ENCODE data around the gene CRTAP.
A peak's percentile ranks its signal among the peaks of the same experiment; 100 is the strongest.
"Not testable (repeated sequence)": the region's sequence is repeated elsewhere in the genome, so short reads cannot be mapped to it uniquely, and the experiment has no call there.

Gene CRTAP

DNA sequence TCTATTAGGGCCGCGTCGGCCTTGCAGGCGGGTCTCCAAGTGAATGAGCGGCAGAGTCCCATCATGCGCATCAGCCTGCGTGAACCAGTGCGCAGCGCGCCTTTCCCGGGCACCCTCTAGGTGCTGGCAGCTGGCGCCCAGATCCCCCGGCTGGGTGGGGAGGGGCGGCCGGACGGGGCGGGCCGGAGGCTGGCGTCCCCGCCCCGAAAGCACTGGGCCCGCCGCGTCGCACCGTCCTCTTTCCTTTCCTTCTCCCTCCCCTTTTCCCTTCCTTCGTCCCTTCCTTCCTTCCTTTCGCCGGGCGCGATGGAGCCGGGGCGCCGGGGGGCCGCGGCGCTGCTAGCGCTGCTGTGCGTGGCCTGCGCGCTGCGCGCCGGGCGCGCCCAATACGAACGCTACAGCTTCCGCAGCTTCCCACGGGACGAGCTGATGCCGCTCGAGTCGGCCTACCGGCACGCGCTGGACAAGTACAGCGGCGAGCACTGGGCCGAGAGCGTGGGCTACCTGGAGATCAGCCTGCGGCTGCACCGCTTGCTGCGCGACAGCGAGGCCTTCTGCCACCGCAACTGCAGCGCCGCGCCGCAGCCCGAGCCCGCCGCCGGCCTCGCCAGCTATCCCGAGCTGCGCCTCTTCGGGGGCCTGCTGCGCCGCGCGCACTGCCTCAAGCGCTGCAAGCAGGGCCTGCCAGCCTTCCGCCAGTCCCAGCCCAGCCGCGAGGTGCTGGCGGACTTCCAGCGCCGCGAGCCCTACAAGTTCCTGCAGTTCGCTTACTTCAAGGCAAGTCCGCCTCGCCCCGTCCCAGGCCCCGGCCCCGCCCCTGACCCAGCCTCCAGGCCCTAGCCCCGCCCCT lies at the start of gene CRTAP:
Gene CRTAP, plus strand, starts transcription at position 243 of the 850 bp plus-strand sequence. Its CDS starts 64 bp downstream, at position 307.
- peak; percentile 86 for DNase-seq

DNA sequence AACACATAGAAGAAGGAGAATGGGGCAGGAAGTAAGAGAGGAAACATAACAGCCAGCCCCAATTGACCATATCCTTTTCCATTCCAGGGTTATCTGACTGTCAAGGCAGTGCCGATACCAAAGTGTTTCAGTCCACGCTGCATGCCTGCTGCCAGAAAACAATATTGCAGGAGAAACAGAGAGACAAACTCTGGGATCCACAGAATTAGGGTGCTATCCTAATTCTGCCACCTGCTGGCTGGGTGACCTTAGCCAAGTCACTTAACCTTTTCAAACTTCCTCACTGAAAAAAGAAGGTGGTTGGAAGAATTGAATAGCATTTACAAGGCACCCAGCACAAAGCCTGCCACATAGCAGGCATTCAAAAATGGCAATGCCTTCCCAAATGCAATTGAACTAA lies 48.9 kb upstream of the CRTAP start:
- no peak for DNase-seq

DNA sequence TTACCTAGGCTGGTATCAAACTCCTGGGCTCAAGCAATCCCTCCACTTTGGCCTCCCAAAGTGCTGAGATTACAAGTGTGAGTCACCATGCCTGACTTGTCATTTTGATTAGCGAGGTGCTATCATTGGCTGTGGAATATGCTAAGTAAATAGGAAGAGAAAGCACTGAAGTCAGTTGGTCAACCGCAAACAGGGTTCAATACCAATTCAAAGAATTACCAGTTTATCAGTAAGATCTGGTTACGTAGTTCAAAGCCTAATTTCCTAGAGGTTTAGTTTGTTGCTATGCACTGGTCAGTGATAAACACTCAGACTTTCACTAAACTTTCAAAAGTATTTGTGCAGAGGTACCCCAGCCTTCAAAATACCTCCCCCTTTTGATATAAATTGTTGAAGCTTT lies 46.3 kb upstream of the CRTAP start:
- DNase-seq, result no peak

DNA sequence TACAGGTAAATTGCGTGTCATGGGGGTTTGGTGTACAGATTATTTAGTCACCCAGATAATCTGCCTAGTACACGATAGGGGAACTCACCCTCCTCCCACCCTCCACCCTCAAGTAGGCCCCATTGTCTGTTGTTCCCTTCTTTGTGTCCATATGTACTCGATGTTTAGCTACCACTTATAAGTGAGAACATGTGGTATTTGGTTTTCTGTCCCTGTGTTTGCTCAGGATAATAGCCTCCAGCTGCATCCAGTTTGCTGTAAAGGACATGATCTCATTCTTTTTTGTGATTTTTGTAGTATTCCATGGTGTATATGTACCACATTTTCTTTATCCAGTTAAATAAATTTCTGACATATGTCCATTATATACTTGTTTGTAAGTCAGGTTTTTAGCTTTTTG lies 44.0 kb upstream of the CRTAP start:
- not testable (repeated sequence) for DNase-seq

DNA sequence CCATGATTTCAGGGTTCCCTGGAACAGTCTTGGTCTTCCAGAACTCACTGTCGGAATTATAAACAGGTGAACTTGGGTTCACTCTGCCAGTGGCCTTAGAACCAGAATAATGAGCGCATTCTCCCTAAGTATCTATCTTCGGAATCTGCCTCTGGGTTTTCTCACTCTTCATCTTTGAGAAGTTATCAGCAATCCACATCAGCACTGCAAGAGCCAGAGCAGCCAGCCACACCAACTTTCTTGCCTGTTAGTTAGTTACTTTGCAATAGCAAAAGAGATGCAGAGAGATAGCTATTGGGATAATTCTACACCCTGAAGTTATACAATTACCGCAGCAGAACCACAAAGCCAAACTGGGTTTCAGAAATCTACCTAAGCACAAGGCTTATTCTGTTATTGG lies 42.6 kb upstream of the CRTAP start:
- DNase-seq, result no peak

DNA sequence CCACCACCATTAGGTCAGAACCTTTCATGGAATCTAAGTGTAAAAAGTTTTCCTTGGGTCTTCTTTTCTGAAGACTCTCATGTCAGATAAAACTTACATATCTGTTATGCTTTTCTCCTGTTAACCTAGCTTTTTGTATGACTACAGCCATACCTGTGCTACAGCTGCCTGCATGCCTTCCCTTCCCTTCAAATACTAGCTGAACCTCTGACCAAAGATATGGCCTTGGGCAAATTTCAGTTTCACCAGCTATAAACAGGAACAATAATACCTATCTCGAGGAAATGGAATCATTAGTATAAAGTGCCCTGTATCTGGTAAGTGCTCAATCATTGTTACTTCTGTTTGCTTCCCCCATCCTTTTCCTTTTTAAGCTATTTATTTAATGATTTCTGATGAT lies 41.9 kb upstream of the CRTAP start:
- DNase-seq, result no peak

DNA sequence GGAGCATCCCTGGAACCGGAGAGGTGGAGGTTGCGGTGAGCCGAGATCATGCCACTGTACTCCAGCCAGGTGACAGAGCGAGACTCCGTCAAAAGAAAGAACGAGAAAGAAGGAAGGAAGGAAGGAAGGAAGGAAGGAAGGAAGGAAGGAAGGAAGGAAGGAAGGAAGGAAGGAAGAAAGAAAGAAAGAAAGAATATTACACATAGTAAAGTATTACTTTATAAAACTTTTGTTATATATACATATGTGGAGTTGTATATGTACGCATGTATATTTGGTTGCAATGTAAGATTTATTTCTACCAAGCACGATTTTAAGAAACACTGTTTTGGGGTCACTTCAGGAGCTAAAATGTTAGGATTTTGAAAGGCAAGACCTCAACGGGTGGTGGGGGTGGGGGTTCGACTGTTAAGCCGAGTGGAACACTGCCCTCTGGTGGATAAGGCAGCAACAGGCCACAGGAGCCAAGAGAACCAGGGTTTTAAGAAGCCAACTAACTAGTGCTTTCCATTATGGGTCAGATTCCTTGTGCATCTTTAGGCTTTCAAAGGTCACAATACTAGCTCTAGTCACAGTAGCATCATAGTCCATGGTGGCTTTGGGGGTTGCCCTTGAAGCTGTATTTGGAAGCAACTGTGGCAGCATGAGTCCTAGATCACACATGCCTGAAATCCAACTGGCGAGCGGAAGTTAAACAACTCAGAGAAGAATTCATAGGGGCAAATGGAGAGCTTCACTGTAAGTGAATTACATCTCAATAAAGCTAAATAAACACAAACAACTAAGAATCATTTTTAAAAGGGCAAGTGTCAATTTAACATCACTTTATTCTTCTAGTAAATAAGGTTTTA lies 39.4 kb upstream of the CRTAP start:
- DNase-seq, result peak; percentile 64

DNA sequence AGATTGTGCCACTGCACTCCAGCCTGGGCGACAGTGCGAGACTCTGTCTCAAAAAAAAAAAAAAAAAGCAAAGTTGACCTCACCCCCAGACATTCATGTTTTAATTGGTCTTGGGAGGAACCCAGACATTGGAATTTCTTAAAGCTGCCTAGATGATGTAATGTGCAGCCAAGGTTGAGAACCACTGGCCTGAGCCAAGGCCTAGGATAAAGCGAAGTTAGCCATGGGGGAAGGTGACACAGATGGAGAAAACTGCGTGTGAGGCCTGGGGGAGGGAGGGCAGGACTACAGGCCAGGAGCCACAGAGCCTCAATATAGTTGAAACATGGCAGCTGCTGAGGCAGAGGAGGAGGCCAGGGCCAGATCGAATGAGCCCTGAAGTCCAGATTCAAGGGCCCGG lies 37.8 kb upstream of the CRTAP start:
- DNase-seq, result no peak

DNA sequence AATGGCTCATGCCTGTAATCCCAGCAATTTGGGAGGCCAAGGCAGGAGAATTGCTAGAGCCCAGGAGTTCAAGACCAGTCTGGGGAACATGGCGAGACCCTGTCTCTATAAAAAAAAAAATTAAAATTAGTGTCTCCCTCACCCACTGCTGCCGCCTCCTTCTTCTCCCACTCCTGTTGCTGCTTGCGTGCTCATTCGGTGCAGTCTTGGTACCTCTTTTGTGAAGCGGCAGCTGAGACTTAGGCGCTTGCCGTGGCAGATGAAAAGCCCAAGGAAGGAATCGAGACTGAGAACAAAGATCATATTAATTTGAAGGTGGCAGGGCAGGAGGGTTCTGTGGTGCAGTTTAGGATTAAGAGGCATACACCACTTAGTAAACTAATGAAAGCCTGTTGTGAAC lies 36.9 kb upstream of the CRTAP start:
- DNase-seq, result no peak

DNA sequence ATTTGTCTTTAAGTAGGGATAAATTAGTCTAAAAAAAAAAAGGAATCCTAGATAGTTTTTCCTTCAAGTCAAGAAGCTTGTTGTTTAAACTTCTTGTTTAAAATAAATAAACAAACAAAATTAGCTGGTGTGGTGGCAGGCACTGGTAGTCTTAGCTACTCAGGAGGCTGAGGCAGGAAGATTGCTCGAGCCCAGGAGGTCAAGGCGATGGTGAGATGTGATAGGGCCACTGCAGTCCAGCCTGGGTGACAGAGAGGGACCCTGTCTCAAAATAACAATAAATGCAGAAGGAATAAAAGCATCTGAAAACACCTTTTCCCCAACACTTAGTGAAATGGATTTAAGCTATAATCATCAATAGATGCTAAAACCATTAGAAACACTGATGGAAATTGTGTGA lies 35.8 kb upstream of the CRTAP start:
- no peak for DNase-seq

DNA sequence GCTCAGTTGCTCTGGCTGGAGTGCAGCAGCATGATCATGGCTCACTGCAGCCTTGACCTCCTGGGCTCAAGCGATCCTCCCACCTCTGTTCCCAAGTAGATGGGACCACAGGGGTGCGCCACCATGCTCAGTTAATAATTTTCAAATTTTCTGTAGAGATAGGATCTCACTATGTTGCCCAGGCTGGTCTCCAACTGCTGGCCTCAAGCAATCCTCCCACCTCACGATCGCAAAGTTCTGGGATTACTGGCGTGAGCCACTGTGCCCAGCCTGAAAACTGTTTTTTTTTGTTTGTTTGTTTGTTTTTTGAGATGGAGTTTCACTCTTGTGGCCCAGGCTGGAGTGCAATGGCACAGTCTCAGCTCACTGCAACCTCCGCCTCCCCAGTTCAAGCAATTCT lies 34.0 kb upstream of the CRTAP start:
- DNase-seq, result not testable (repeated sequence)

DNA sequence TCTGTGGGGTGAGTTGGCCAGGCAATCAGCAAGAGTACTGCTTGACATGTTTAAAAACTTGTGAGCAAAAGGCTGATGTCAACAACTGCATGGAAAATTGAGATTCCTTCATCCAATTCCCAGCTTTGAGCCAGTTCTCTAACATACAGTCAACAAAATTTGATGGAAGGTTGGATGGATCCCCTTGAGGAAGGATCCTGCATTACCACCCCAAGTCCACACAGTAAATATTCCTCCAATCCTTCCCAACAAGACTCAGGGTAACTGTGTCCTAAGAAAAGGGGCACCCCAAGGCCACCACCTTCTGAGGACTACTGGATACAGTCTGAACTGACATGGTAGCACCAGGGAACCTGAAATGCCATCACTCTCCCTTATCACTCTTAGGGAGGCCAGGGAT lies 32.0 kb upstream of the CRTAP start:
- DNase-seq, result no peak

DNA sequence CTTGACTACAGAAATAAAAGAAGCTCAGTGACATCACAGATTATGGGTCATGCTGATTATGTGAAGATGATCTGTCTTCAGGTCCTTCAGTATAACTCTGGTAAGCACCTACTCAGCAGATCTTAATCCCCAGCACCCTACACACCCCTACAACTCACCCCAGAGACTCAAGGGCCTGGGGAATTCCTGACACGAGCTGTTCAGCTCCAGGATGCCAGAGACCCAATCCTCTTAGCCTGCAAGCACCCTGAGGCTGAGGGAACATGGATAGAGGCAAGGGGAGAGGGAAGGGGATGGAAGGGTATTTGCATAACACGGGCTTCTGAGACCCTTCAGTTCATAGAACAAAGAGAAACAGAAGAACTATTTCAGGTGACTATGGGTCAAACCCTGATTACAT lies 29.9 kb upstream of the CRTAP start:
- DNase-seq, result no peak

DNA sequence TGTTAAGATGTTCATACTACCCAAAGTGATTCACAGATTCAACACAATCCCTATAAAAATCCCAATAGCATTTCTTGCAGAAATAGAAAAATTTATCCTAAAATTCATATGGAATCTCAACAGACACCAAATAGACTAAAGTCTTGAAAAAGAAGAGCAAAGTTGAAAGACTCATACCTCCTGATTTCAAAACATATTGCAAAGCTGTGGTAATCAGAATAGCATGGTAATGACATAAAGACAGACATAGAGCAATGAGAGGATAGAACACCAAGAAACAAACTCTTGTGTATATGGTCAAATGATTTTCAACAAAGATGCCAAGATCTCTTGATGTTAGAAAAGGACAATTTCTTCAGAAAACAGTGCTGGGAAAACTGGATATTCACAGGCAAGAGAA lies 25.1 kb upstream of the CRTAP start:
- DNase-seq, result no peak

DNA sequence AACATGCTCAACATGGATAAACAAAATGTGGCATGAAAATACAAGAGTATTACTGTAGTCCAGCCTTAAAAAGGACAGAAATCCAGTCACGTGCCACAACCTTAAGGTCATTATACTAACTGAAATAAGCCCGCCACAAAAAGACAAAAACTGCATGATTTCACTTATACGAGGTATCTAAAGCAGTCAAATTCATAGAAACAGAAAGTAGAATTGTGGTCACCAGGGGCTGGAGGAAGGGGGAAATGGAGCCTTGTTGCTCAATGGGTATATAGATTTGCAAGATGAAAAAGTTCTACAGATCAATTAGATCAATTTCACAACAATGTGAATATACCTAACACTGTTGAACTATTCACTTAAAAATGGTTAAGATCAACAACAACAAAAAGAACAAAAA lies 24.3 kb upstream of the CRTAP start:
- DNase-seq, result no peak

DNA sequence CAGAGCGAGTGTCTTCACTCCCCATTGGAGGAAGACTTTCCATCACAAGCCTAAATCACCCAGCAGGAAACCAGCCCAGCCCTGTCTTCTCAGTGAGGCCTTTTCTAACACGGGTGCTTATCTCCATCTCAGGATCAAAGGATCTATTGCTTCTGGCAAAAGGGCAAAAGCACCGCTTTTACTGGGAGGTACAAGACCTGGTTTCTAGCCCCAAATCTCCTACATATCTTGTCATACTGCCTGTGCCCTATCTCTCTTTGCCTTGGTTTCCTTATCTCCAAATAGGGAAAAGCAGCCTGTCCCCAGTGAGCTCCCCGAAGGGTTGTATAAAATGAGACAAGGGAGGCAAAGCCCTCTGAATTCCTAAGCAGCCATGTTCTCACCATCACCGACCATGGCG lies 22.1 kb upstream of the CRTAP start:
- DNase-seq, result no peak

DNA sequence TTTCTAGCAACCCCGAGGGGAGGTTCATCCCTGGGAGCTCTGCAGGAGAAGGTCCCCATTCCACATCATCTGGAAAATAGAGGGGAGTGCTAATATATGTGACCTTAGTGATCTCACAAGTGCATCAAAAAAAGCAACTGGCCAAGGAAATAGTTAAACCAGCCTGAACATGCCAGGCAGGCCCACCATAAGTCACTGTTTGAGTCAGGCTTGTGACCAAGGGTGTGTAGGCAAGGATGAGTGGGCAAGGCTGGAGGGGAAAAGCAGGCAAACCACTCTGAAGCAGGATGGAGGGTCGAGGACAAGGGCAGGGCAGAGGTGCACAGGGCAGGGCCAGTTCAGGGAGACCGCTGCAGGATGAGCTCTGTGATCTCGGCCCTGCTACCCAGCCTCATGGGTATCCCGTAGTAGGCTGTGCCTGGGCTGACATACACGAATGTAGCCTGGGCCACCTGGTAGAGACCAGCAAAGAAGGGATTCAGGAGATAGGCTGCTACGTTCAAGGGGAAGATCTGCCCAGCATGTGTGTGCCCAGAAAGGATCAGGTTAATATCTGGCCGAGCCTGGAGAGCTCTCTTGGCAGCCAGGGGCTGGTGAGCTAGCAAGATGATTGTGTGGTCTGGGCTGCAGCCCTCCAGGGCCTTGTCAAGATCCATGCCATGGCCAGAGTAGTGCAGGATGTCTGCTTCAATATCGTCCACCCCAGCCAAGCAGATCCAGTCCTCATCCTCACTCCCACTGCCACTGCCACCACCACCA lies 21.1 kb upstream of the CRTAP start:
- DNase-seq, result no peak

DNA sequence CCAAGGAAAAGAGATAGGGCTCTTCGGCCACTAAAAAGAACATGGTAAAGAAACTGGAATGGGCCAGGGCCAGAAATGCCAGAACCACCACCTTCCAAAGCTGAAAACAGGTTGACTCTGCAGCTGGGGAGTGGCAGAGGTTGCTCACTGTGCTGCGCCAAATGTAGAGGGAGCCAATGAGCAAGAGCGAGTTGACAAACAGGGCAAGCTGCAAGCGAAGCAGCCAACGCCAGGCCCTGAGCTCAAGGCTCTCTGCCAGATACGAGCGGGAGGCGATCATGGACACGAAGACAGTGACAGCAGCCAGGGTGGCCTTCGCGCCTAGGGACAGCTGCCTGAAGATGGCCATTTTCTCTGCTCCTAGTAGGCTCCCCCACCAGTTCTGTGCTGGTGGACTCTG lies 20.0 kb upstream of the CRTAP start:
- DNase-seq, result no peak

DNA sequence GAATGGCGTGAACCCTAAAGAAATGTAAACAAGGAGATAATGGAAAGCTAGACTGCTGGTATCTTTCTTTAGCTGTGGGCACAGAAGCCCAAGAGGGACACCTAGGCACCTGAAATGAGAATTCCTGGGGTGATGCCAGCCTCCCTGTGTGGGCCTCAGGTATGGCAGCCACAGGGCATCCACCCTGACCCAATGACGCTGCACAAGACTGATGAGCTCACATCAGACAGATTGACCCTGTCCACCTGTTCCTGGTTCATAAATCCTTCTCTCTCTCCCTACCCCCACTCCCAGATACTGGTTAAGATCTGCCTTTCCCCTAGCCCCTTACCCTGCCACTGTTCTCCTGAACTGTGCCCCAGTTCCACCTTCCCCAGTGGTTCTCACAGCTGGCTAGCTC lies 18.4 kb upstream of the CRTAP start:
- no peak for DNase-seq

DNA sequence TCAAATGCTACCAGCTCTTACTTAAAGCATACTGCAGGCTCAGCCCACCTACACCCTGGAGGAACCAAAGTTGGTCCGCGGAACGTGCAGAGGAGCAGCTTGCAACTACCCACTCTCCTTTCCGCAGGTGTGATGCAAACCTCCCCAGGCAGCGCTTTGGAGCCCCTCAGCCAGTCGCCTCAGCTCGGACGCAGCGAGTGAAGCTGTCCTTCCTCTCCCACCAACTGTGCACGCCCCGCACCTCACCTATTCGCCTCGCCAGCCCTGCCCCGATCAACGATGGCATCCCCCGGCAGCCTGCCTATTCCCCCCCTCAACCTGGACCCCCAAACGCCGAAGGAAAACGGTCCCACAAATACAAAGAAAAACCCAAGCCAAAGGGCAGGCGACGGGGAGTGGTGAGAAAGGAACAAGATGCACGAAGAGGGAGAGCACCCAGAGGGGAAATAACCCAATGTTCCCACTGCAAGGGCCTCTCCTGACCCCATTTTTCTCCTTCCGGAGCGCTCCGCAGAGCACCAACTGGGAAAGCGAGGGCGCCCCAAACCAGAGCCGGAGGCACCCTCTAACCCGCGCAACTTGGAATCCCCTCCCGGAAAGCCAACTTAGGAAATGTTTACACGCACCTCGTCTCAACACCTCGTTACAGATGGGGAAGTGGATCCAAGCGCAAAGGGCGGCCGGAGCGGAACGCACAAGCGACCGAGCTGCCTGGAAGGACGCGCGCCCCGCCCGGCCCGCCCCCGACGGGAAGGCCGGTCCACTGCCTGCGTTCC lies 17.5 kb upstream of the CRTAP start:
- DNase-seq, result no peak

DNA sequence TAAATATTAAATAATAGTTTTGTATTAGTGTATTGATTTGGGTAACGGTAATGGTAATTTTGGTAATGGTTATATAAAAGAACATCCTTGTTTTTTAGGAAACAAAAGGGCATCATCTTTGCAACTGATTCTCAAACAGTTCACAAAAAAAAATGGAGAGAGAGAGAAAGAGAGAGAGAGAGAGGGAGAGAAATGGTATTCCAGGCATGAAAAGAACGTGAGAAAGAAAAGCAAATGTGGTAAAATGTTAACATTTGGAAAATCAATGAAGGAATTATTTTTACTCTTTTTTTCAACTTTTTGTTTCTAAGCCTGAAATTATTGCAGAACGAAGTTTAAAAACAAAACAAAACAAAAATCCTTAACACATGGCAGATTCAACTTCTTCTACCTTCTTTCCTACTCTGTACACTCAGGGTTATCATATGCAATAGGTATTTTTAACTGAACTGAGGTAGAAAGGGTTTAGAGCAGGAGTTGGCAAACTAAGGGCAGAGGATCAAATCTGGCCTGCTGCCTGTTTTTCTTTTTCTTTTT lies 14.6 kb upstream of the CRTAP start:
- DNase-seq, result no peak

DNA sequence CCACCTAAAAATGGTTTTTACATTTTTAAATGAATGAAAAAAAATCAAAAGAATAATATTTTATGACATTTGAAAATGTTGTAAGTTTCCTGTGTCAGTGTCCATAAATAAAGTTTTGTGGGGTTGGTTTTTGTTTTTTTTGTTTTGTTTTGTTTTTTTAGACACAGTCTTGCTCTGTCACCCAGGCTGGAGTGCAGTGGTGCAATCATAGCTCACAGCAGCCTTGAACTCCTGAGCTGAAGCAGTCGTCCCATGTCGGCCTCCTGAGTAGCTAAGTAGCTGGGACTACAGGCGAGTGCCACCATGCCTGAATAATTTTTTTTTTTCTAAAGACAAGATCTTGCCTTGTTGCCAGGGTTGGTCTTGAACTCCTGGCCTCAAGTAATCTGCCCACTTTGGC lies 14.1 kb upstream of the CRTAP start:
- DNase-seq, result no peak

Data from activated CD4-positive, CD25-positive, alpha-beta regulatory T cell treated with anti-CD3 and anti-CD28 coated beads, Interleukin-2, amount 50 U/mL, for 72 hours (primary cell).